OCI-LY7 (cell line): ENCODE measurements around the gene RNF224. TPM values are rescaled to one million over a fixed set of nuclear protein-coding genes. Genes with fewer than 3 reads are reported as not detected.

ENCODE experiments used
- BruUV-seq: library from RNA; stranded (reverse); fragments of 400-500 nt; replicated peaks from 2 replicates; lab custom pipeline; 2021; lab: Mats Ljungman, UMichigan
- CTCF ChIA-PET: fragments of 300-600 bp; sonication (Branson Sonifier 250); formaldehyde crosslinking; loops from one replicate; lab custom pipeline; 2022; ENCODE audit warnings: antibody characterized with exemption; ENCODE audit not compliant: unreplicated experiment; lab: Charles Lee
- POLR2A ChIA-PET: fragments of 300-600 bp; sonication (Branson Sonifier 250); formaldehyde crosslinking; loops from one replicate; lab custom pipeline; 2022; ENCODE audit warnings: antibody characterized with exemption; lab: Charles Lee
- DNase-seq: peaks from one replicate; pipeline ENCODE4 v3.0.0-alpha.2; 2015; ENCODE audit warnings: low spot score
- H2AFZ ChIP-seq: fragments of 200-600 bp; sonication (generic), shearing (Covaris generic); 2 replicates; pipeline ENCODE4 v1.6.1; 2014; ENCODE audit warnings: mild to moderate bottlenecking, antibody characterized with exemption, low read length, moderate library complexity
- H3K27ac ChIP-seq: fragments of 200-600 bp; sonication (generic); 2 replicates; pipeline ENCODE4 v1.5.1; 2014; ENCODE audit warnings: mixed run types, low read depth, mild to moderate bottlenecking, moderate library complexity, low read length, inconsistent platforms; ENCODE audit not compliant: poor library complexity, severe bottlenecking
- H3K36me3 ChIP-seq: fragments of 200-600 bp; sonication (generic); 2 replicates; pipeline ENCODE4 v1.6.1; 2014; ENCODE audit warnings: mild to moderate bottlenecking, antibody characterized with exemption, low read length, moderate library complexity, mixed read lengths; ENCODE audit not compliant: insufficient read depth
- H3K4me1 ChIP-seq: fragments of 200-600 bp; sonication (generic); 2 replicates; pipeline ENCODE4 v1.5.1; 2014; ENCODE audit warnings: mild to moderate bottlenecking, low read length; ENCODE audit not compliant: insufficient read depth, poor library complexity, severe bottlenecking
- H3K4me2 ChIP-seq: fragments of 200-600 bp; sonication (generic); 2 replicates; pipeline ENCODE4 v1.6.1; 2014; ENCODE audit warnings: mild to moderate bottlenecking, low read length
- H3K4me3 ChIP-seq: fragments of 200-600 bp; sonication (generic); 2 replicates; pipeline ENCODE4 v1.5.1; 2014; ENCODE audit warnings: mild to moderate bottlenecking, low read depth, low read length; ENCODE audit not compliant: poor library complexity, severe bottlenecking
- H3K79me2 ChIP-seq: fragments of 200-600 bp; sonication (generic); 2 replicates; pipeline ENCODE4 v1.6.1; 2016; ENCODE audit warnings: low read depth, mild to moderate bottlenecking, low read length, moderate library complexity, mixed read lengths; ENCODE audit not compliant: insufficient read depth
- H3K9me2 ChIP-seq: fragments of 200-600 bp; sonication (generic); 2 replicates; pipeline ENCODE4 v1.6.1; 2016; ENCODE audit warnings: mild to moderate bottlenecking, low read length, mixed read lengths; ENCODE audit not compliant: insufficient read depth
- H3K9me3 ChIP-seq: fragments of 200-600 bp; sonication (generic); 2 replicates; pipeline ENCODE4 v1.6.1; 2014; ENCODE audit warnings: mild to moderate bottlenecking, mixed run types, low read length, mixed read lengths
- H4K20me1 ChIP-seq: fragments of 200-600 bp; sonication (generic); 2 replicates; pipeline ENCODE4 v1.6.1; 2014; ENCODE audit warnings: mild to moderate bottlenecking, antibody characterized with exemption, low read length, moderate library complexity, mixed read lengths; ENCODE audit not compliant: insufficient read depth
- EZH2phosphoT487 ChIP-seq: fragments of 200-600 bp; sonication (generic); IDR thresholded peaks from 2 replicates; pipeline ENCODE4 v1.6.1; 2018; ENCODE audit warnings: low read depth, borderline replicate concordance, mild to moderate bottlenecking, mixed run types, antibody characterized with exemption, low read length, moderate library complexity, mixed read lengths
- intact Hi-C: fragments of 100-400 bp; cut with micrococcal nuclease; formaldehyde crosslinking; loops from one replicate; pipeline ENCODE4 v1.10.0; 2022; ENCODE audit not compliant: unreplicated experiment
- total RNA-seq, 2 experiments: library from RNA; depleted of rRNA in 1 of 2; stranded (reverse); fragments of >200 nt in 1 of 2; shearing (Covaris generic) in 1 of 2; gene quantifications; 2 replicates each; pipeline ENCODE4 v1.2.3, GENCODE V29; 2014 to 2022
- TF ChIP-seq, protein P1 (sequence below): fragments of 200-600 bp; sonication (generic); conservative IDR thresholded peaks from 2 replicates; pipeline ENCODE4 v1.5.1; 2014; ENCODE audit warnings: mild to moderate bottlenecking, antibody characterized with exemption, low read length, moderate library complexity, mixed read lengths

Gene RNF224
- total RNA-seq, 2 experiments from 2014 or later = 0.13 to 0.30 TPM

DNA sequence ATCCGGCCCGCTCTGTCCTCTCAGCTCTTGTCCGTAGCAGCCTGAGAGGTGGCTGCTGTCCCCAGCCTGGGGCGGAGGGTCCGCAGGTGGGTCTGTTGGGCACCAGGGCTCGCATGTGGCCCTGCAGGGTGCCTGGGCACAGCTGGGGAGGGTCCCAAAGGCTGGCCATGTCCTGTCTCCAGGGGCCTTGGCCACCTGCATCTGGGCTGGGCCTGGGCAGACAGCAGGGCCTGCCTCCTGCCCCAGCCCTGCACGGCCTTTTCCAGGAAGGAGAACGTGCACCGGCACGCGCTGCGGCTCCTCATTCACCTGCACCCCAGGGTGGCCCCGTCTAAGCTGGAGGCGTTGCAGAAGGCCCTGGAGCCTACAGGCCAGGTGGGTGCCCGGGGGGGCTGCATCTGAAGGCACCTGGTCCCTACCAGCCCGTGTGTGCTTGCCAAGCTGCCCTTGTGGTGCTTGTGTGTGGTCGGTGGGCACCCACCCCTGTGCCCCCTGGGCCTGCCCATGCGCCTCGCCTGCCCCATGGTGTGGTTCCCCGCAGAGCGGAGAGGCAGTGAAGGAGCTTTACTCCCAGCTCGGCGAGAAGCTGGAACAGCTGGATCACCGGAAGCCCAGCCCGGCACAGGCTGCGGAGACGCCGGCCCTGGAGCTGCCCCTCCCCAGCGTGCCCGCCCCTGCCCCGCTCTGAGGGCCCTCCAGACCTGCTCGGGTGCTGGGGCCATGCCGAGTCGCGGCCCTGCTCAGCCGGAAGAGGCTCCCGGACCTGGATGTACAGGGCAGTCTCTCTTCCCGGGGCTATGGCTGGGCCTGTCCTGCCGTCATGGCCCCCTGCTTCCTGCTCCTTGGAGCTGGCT lies 45.2 kb downstream of the RNF224 start:
- Histone ChIP-seq H4K20me1 (no peaks in the 10 kb centered on the region), H3K9me2 (no peaks in the 10 kb centered on the region), H3K9me3 (no peaks in the 10 kb centered on the region), H3K27ac (no peak overlapping the region), H2AFZ (no peak overlapping the region), H3K4me2 (no peak overlapping the region), H3K4me1 (peaks cover 79% of the 10 kb centered on the region), H3K4me3 (no peak overlapping the region), H3K79me2 (peaks cover 8% of the 10 kb centered on the region; the same call in 1 of the 2 replicates), H3K36me3 (peaks cover 42% of the 10 kb centered on the region; the same call in 1 of the 2 replicates)
- intact Hi-C loops = no loop called here
- ChIA-PET CTCF (no interaction called here), POLR2A (no interaction called here)
- BruUV-seq = TSS peak; percentile 53
- no peak for DNase-seq
- TF ChIP-seq, protein P1, sequence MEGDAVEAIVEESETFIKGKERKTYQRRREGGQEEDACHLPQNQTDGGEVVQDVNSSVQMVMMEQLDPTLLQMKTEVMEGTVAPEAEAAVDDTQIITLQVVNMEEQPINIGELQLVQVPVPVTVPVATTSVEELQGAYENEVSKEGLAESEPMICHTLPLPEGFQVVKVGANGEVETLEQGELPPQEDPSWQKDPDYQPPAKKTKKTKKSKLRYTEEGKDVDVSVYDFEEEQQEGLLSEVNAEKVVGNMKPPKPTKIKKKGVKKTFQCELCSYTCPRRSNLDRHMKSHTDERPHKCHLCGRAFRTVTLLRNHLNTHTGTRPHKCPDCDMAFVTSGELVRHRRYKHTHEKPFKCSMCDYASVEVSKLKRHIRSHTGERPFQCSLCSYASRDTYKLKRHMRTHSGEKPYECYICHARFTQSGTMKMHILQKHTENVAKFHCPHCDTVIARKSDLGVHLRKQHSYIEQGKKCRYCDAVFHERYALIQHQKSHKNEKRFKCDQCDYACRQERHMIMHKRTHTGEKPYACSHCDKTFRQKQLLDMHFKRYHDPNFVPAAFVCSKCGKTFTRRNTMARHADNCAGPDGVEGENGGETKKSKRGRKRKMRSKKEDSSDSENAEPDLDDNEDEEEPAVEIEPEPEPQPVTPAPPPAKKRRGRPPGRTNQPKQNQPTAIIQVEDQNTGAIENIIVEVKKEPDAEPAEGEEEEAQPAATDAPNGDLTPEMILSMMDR = no peak
- no peak for TF ChIP-seq EZH2phosphoT487

DNA sequence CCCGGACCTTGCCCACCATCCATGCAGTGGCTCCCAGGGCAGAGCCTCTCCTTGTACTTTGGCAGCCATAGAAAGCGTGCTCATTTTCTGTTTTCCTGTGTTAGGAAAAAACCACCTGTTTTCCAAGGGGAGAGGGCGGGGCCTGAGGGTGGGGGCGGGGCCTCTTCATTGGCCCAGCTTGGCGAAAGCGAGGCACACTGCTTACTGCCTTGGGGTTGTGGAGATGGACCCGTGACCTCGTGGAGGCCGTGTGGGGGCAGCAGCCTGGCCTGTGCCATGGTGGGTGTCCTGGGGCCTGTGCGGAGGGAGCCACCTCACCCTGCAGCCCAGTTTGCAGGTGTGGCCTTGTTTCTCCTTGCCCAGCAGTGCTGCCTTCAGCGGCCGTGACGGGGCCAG lies 45.8 kb downstream of the RNF224 start:
- no peak for DNase-seq
- Histone ChIP-seq H3K9me2 (no peaks in the 10 kb centered on the region), H3K9me3 (no peaks in the 10 kb centered on the region), H3K27ac (no peak overlapping the region), H4K20me1 (no peaks in the 10 kb centered on the region), H3K4me1 (peaks cover 79% of the 10 kb centered on the region), H3K4me2 (no peak overlapping the region; the same call in 1 of the 2 replicates), H3K36me3 (peaks cover 39% of the 10 kb centered on the region; the same call in 1 of the 2 replicates), H3K79me2 (peaks cover 8% of the 10 kb centered on the region; the same call in 1 of the 2 replicates), H3K4me3 (no peak overlapping the region), H2AFZ (no peak overlapping the region)
- ChIA-PET POLR2A (no interaction called here), CTCF (no interaction called here)
- intact Hi-C loops = no loop called here
- BruUV-seq = no TSS peak
- no peak for TF ChIP-seq EZH2phosphoT487
- TF ChIP-seq, protein P1 = no peak
